ENCODE measurements around the gene TRPC4. TPM values are rescaled to one million over a fixed set of nuclear protein-coding genes. Genes with fewer than 3 reads are reported as not detected.

Gene TRPC4
- total RNA-seq, 1 donor from 2014 or later, result 6.3 TPM

GRCh38 chr13:37616131-37616530, 253.4 kb downstream of the TRPC4 start:
- DNase-seq (ENCODE audit: extremely low spot score, unreplicated experiment), result no peak
- Mint-ChIP-seq H3K4me1 (ENCODE audit: unreplicated experiment) (peaks cover 55% of the 10 kb centered on the region), H3K4me3 (ENCODE audit: unreplicated experiment) (no peak overlapping the region), H3K27me3 (ENCODE audit: unreplicated experiment) (no peaks in the 10 kb centered on the region), H3K9me3 (ENCODE audit: unreplicated experiment) (peaks cover 2% of the 10 kb centered on the region), H3K36me3 (ENCODE audit: unreplicated experiment) (no peaks in the 10 kb centered on the region), H3K27ac (ENCODE audit: unreplicated experiment) (peak overlapping the region; percentile 89)
- peak; percentile 30 for TF ChIP-seq CTCF (IDR thresholded peaks at IDR 0.05)

- TF ChIP-seq CTCF (IDR thresholded peaks at IDR 0.05), result no peak
- Mint-ChIP-seq H3K9me3 (ENCODE audit: unreplicated experiment) (no peaks in the 10 kb centered on the region), H3K4me1 (ENCODE audit: unreplicated experiment) (peaks cover 51% of the 10 kb centered on the region), H3K36me3 (ENCODE audit: unreplicated experiment) (no peaks in the 10 kb centered on the region), H3K4me3 (ENCODE audit: unreplicated experiment) (no peak overlapping the region), H3K27me3 (ENCODE audit: unreplicated experiment) (no peaks in the 10 kb centered on the region), H3K27ac (ENCODE audit: unreplicated experiment) (no peak overlapping the region)
- DNase-seq (ENCODE audit: extremely low spot score, unreplicated experiment), result no peak
Observed at GRCh38 chr13:37615276-37615675, 254.3 kb downstream of the TRPC4 start.

GRCh38 chr13:37613638-37614037, 255.9 kb downstream of the TRPC4 start:
- Mint-ChIP-seq H3K4me1 (ENCODE audit: unreplicated experiment) (peaks cover 44% of the 10 kb centered on the region), H3K9me3 (ENCODE audit: unreplicated experiment) (no peaks in the 10 kb centered on the region), H3K27me3 (ENCODE audit: unreplicated experiment) (no peaks in the 10 kb centered on the region), H3K27ac (ENCODE audit: unreplicated experiment) (peak overlapping the region; percentile 12), H3K4me3 (ENCODE audit: unreplicated experiment) (no peak overlapping the region), H3K36me3 (ENCODE audit: unreplicated experiment) (no peaks in the 10 kb centered on the region)
- TF ChIP-seq CTCF (IDR thresholded peaks at IDR 0.05), result no peak
- DNase-seq (ENCODE audit: extremely low spot score, unreplicated experiment), result no peak

GRCh38 chr13:37613236-37613635, 256.3 kb downstream of the TRPC4 start:
- Mint-ChIP-seq H3K4me3 (ENCODE audit: unreplicated experiment) (no peak overlapping the region), H3K27ac (ENCODE audit: unreplicated experiment) (peak overlapping the region; percentile 12), H3K27me3 (ENCODE audit: unreplicated experiment) (no peaks in the 10 kb centered on the region), H3K4me1 (ENCODE audit: unreplicated experiment) (peaks cover 40% of the 10 kb centered on the region), H3K36me3 (ENCODE audit: unreplicated experiment) (no peaks in the 10 kb centered on the region), H3K9me3 (ENCODE audit: unreplicated experiment) (no peaks in the 10 kb centered on the region)
- TF ChIP-seq CTCF (IDR thresholded peaks at IDR 0.05), result no peak
- no peak for DNase-seq (ENCODE audit: extremely low spot score, unreplicated experiment)

- Mint-ChIP-seq H3K27ac (ENCODE audit: unreplicated experiment) (no peak overlapping the region), H3K4me3 (ENCODE audit: unreplicated experiment) (no peak overlapping the region), H3K27me3 (ENCODE audit: unreplicated experiment) (no peaks in the 10 kb centered on the region), H3K9me3 (ENCODE audit: unreplicated experiment) (peaks cover 9% of the 10 kb centered on the region), H3K4me1 (ENCODE audit: unreplicated experiment) (peaks cover 12% of the 10 kb centered on the region), H3K36me3 (ENCODE audit: unreplicated experiment) (no peaks in the 10 kb centered on the region)
- TF ChIP-seq CTCF (IDR thresholded peaks at IDR 0.05), result peak; percentile 66
- no peak for DNase-seq (ENCODE audit: extremely low spot score, unreplicated experiment)
Observed at GRCh38 chr13:37608750-37609339, 260.7 kb downstream of the TRPC4 start.
